ENCODE data around the gene FANCD2OS.

GRCh38 chr3:10154335-10155122, 46.5 kb upstream of the FANCD2OS start:
- TF ChIP-seq RAD21 (IDR thresholded peaks at IDR 0.05) (no peak), YY1 (IDR thresholded peaks at IDR 0.05) (no peak), CTCF (IDR thresholded peaks at IDR 0.05; ENCODE audit: low read depth, low read length, missing input control) (no peak)
- TF ChIP-seq, protein P1, sequence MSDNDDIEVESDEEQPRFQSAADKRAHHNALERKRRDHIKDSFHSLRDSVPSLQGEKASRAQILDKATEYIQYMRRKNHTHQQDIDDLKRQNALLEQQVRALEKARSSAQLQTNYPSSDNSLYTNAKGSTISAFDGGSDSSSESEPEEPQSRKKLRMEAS (IDR thresholded peaks at IDR 0.05) = no peak
- TF ChIP-seq, protein P2, sequence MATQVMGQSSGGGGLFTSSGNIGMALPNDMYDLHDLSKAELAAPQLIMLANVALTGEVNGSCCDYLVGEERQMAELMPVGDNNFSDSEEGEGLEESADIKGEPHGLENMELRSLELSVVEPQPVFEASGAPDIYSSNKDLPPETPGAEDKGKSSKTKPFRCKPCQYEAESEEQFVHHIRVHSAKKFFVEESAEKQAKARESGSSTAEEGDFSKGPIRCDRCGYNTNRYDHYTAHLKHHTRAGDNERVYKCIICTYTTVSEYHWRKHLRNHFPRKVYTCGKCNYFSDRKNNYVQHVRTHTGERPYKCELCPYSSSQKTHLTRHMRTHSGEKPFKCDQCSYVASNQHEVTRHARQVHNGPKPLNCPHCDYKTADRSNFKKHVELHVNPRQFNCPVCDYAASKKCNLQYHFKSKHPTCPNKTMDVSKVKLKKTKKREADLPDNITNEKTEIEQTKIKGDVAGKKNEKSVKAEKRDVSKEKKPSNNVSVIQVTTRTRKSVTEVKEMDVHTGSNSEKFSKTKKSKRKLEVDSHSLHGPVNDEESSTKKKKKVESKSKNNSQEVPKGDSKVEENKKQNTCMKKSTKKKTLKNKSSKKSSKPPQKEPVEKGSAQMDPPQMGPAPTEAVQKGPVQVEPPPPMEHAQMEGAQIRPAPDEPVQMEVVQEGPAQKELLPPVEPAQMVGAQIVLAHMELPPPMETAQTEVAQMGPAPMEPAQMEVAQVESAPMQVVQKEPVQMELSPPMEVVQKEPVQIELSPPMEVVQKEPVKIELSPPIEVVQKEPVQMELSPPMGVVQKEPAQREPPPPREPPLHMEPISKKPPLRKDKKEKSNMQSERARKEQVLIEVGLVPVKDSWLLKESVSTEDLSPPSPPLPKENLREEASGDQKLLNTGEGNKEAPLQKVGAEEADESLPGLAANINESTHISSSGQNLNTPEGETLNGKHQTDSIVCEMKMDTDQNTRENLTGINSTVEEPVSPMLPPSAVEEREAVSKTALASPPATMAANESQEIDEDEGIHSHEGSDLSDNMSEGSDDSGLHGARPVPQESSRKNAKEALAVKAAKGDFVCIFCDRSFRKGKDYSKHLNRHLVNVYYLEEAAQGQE (IDR thresholded peaks at IDR 0.05) = no peak
- TF ChIP-seq, protein P3, sequence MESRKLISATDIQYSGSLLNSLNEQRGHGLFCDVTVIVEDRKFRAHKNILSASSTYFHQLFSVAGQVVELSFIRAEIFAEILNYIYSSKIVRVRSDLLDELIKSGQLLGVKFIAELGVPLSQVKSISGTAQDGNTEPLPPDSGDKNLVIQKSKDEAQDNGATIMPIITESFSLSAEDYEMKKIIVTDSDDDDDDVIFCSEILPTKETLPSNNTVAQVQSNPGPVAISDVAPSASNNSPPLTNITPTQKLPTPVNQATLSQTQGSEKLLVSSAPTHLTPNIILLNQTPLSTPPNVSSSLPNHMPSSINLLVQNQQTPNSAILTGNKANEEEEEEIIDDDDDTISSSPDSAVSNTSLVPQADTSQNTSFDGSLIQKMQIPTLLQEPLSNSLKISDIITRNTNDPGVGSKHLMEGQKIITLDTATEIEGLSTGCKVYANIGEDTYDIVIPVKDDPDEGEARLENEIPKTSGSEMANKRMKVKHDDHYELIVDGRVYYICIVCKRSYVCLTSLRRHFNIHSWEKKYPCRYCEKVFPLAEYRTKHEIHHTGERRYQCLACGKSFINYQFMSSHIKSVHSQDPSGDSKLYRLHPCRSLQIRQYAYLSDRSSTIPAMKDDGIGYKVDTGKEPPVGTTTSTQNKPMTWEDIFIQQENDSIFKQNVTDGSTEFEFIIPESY (IDR thresholded peaks at IDR 0.05) = no peak
